GM12878 (cell line): ENCODE results near the gene FAM187B. TPM values are rescaled to one million over a fixed set of nuclear protein-coding genes. Genes with fewer than 3 reads are reported as not detected.
A peak's percentile ranks its signal among the peaks of the same experiment; 100 is the strongest.

ENCODE experiments used
- BACH1 ChIP-seq: fragments of 450-650 bp; IDR thresholded peaks from 2 replicates; pipeline ENCODE4 v1.6.1; 2017; ENCODE audit warnings: mild to moderate bottlenecking, borderline replicate concordance
- BMI1 ChIP-seq: fragments of 450-650 bp; IDR thresholded peaks from 2 replicates; pipeline ENCODE4 v1.6.1; 2016; ENCODE audit warnings: mild to moderate bottlenecking, moderate library complexity, borderline replicate concordance
- E2F8 ChIP-seq: fragments of 450-650 bp; IDR thresholded peaks from 2 replicates; pipeline ENCODE4 v1.6.1; 2018; ENCODE audit warnings: mild to moderate bottlenecking, low read depth, moderate library complexity; ENCODE audit not compliant: partially characterized antibody
- IKZF2 ChIP-seq, 2 experiments: fragments of 450-650 bp; IDR thresholded peaks; 2 replicates each; pipeline ENCODE4 v1.6.1; 2017; ENCODE audit warnings: mild to moderate bottlenecking in 2 of 2, moderate library complexity in 2 of 2
- JUNB ChIP-seq: IDR thresholded peaks from 2 replicates; pipeline ENCODE4 v1.6.1; 2016; ENCODE audit warnings: antibody characterized with exemption, mild to moderate bottlenecking
- NFXL1 ChIP-seq: fragments of 450-650 bp; IDR thresholded peaks from 2 replicates; pipeline ENCODE4 v1.6.1; 2017; ENCODE audit warnings: antibody characterized with exemption, mild to moderate bottlenecking, borderline replicate concordance
- POLR2AphosphoS2 ChIP-seq: IDR thresholded peaks from 2 replicates; pipeline ENCODE4 v1.6.1; 2011; ENCODE audit warnings: low read depth, mild to moderate bottlenecking, low read length, improper control_type of control experiment, moderate library complexity
- POLR2AphosphoS5 ChIP-seq: IDR thresholded peaks from 2 replicates; pipeline ENCODE4 v1.6.1; 2011; ENCODE audit warnings: mild to moderate bottlenecking, low read length, inconsistent platforms
- POU2F2 ChIP-seq: IDR thresholded peaks from 3 replicates; pipeline ENCODE4 v1.6.1; 2011; ENCODE audit warnings: low read depth, mild to moderate bottlenecking, low read length, borderline replicate concordance
- PRDM15 ChIP-seq: fragments of 450-650 bp; formaldehyde crosslinking; IDR thresholded peaks from 2 replicates; pipeline ENCODE4 v1.4.0; 2020; ENCODE audit warnings: mild to moderate bottlenecking, moderate library complexity
- RBBP5 ChIP-seq: fragments of 200-600 bp; sonication (generic); conservative IDR thresholded peaks from 2 replicates; pipeline ENCODE4 v1.6.1; 2016
- SMAD5 ChIP-seq: IDR thresholded peaks from 2 replicates; pipeline ENCODE4 v1.6.1; 2016; ENCODE audit warnings: antibody characterized with exemption, low read depth
- STAT3 ChIP-seq: IDR thresholded peaks from 2 replicates; pipeline ENCODE4 v1.6.1; 2011; ENCODE audit warnings: low read depth, low read length, improper control_type of control experiment
- TAF1 ChIP-seq: IDR thresholded peaks from 2 replicates; pipeline ENCODE4 v1.6.1; 2011; ENCODE audit warnings: mild to moderate bottlenecking, low read depth, low read length, borderline replicate concordance
- TARDBP ChIP-seq: IDR thresholded peaks from 2 replicates; pipeline ENCODE4 v1.6.1; 2016; ENCODE audit warnings: borderline replicate concordance
- TBL1XR1 ChIP-seq: IDR thresholded peaks from 2 replicates; pipeline ENCODE4 v1.6.1; 2012; ENCODE audit warnings: low read depth, low read length, improper control_type of control experiment
- YY1 ChIP-seq: IDR thresholded peaks from 2 replicates; pipeline ENCODE4 v1.6.1; 2011; ENCODE audit warnings: low read depth, mild to moderate bottlenecking, low read length
- polyA plus RNA-seq, 11 experiments: library from polyadenylated mRNA; depleted of rRNA in 4 of 11; unstranded in 6 of 11; stranded (reverse) in 5 of 11; fragments of >200 nt; fragmentation: Nextera tagmentation in 4 of 11; fragmentation: Illumina TruSeq in 1 of 11; extraction: Ambion mirVana in 4 of 11; extraction: Trizol in 1 of 11; gene quantifications; 1 replicate in 1 of 11; 2 replicates in 10 of 11; pipeline versions ENCODE4 v1.2.1 to v1.2.3, GENCODE V29; 2011 to 2016; ENCODE audit warnings: inconsistent platforms in 2 of 11, missing spikeins in 2 of 11, low read depth in 1 of 11
- total RNA-seq, 4 experiments: library from RNA; depleted of rRNA in 3 of 4; stranded (reverse); fragments of >200 nt in 3 of 4; fragmentation: Illumina TruSeq in 1 of 4; extraction: Trizol in 1 of 4; gene quantifications; 2 replicates each; pipeline versions ENCODE4 v1.2.1 to v1.2.3, GENCODE V29; 2013 to 2021
- TF ChIP-seq, protein P1 (sequence below): fragments of 450-650 bp; IDR thresholded peaks from 2 replicates; pipeline ENCODE4 v1.6.1; 2016; ENCODE audit warnings: mild to moderate bottlenecking
- TF ChIP-seq, protein P2 (sequence below): IDR thresholded peaks from 2 replicates; pipeline ENCODE4 v1.6.1; 2012; ENCODE audit warnings: mild to moderate bottlenecking, low read depth, low read length

FAM187B gene
- total and polyA plus RNA-seq, 10 of the 15 experiments (the other 5 are each of a cell fraction or from before 2014, with no cell fraction given), result 0.05 TPM; not detected in 9

GRCh38 chr19:35248310-35249145 lies 20.0 kb upstream of the FAM187B start, which contains the start of gene LSR (continued):
- peak; percentile 90 for TF ChIP-seq YY1
- peak; percentile 80 for TF ChIP-seq SMAD5
- peak; percentile 88 for TF ChIP-seq BACH1
- no peak for TF ChIP-seq JUNB
- no peak for TF ChIP-seq STAT3
- TF ChIP-seq, protein P1, sequence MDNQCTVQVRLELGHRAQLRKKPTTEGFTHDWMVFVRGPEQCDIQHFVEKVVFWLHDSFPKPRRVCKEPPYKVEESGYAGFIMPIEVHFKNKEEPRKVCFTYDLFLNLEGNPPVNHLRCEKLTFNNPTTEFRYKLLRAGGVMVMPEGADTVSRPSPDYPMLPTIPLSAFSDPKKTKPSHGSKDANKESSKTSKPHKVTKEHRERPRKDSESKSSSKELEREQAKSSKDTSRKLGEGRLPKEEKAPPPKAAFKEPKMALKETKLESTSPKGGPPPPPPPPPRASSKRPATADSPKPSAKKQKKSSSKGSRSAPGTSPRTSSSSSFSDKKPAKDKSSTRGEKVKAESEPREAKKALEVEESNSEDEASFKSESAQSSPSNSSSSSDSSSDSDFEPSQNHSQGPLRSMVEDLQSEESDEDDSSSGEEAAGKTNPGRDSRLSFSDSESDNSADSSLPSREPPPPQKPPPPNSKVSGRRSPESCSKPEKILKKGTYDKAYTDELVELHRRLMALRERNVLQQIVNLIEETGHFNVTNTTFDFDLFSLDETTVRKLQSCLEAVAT, result peak; percentile 74
- TF ChIP-seq POLR2AphosphoS2, result peak; percentile 89; the same call in 1 of the 2 replicates
- peak; percentile 93 for TF ChIP-seq POLR2AphosphoS5
- TF ChIP-seq, protein P2, sequence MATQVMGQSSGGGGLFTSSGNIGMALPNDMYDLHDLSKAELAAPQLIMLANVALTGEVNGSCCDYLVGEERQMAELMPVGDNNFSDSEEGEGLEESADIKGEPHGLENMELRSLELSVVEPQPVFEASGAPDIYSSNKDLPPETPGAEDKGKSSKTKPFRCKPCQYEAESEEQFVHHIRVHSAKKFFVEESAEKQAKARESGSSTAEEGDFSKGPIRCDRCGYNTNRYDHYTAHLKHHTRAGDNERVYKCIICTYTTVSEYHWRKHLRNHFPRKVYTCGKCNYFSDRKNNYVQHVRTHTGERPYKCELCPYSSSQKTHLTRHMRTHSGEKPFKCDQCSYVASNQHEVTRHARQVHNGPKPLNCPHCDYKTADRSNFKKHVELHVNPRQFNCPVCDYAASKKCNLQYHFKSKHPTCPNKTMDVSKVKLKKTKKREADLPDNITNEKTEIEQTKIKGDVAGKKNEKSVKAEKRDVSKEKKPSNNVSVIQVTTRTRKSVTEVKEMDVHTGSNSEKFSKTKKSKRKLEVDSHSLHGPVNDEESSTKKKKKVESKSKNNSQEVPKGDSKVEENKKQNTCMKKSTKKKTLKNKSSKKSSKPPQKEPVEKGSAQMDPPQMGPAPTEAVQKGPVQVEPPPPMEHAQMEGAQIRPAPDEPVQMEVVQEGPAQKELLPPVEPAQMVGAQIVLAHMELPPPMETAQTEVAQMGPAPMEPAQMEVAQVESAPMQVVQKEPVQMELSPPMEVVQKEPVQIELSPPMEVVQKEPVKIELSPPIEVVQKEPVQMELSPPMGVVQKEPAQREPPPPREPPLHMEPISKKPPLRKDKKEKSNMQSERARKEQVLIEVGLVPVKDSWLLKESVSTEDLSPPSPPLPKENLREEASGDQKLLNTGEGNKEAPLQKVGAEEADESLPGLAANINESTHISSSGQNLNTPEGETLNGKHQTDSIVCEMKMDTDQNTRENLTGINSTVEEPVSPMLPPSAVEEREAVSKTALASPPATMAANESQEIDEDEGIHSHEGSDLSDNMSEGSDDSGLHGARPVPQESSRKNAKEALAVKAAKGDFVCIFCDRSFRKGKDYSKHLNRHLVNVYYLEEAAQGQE, result 0 out of 2 replicates have a peak, but pooled peaks have one; percentile 46
- TF ChIP-seq IKZF2 (IDR thresholded peaks at IDR 0.05), result peak in 1 of 2 experiments; percentile 66; a peak in 2 of 4 replicates
- TF ChIP-seq TBL1XR1, result 0 out of 2 replicates have a peak, but pooled peaks have one; percentile 11
- TF ChIP-seq BMI1, result no peak
- peak; percentile 84 for TF ChIP-seq TAF1
- no peak for TF ChIP-seq PRDM15 (CRISPR knock-in tag)
- no peak for TF ChIP-seq RBBP5
- peak; percentile 58; the same call in 1 of the 2 replicates for TF ChIP-seq TARDBP
- TF ChIP-seq E2F8, result no peak
- peak; percentile 95 for TF ChIP-seq POU2F2
- no peak for TF ChIP-seq NFXL1
